Prostate gland (tissue), 2 donors: ENCODE data around the gene ZNF69.

Source experiments
- POLR2A ChIP-seq: fragments of 450-650 bp; IDR thresholded peaks from one replicate; pipeline ENCODE4 v1.6.1; 2016; ENCODE audit warnings: antibody characterized with exemption, mild to moderate bottlenecking
- POLR2AphosphoS5 ChIP-seq: sonication (generic); formaldehyde crosslinking; IDR thresholded peaks from one replicate; pipeline ENCODE4 v1.6.1; 2017; ENCODE audit warnings: antibody characterized with exemption
- TF ChIP-seq, protein P1 (sequence below), 4 experiments: fragments of 200-600 bp in 2 of 4; fragments of 450-650 bp in 2 of 4; sonication (generic) in 2 of 4; IDR thresholded peaks; 1 replicate in 3 of 4; 2 replicates in 1 of 4; pipeline ENCODE4 v1.5.1; 2016 to 2019; ENCODE audit warnings: antibody characterized with exemption in 4 of 4, mild to moderate bottlenecking in 2 of 4, moderate library complexity in 2 of 4

- TF ChIP-seq, protein P1, sequence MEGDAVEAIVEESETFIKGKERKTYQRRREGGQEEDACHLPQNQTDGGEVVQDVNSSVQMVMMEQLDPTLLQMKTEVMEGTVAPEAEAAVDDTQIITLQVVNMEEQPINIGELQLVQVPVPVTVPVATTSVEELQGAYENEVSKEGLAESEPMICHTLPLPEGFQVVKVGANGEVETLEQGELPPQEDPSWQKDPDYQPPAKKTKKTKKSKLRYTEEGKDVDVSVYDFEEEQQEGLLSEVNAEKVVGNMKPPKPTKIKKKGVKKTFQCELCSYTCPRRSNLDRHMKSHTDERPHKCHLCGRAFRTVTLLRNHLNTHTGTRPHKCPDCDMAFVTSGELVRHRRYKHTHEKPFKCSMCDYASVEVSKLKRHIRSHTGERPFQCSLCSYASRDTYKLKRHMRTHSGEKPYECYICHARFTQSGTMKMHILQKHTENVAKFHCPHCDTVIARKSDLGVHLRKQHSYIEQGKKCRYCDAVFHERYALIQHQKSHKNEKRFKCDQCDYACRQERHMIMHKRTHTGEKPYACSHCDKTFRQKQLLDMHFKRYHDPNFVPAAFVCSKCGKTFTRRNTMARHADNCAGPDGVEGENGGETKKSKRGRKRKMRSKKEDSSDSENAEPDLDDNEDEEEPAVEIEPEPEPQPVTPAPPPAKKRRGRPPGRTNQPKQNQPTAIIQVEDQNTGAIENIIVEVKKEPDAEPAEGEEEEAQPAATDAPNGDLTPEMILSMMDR (IDR thresholded peaks at IDR 0.05) = no peak
- TF ChIP-seq POLR2A (no peak), POLR2AphosphoS5 (no peak)
Observed at GRCh38 chr19:11873762-11874161, 13.8 kb upstream of the ZNF69 start.
